HG02763 (cell line): ENCODE data around the gene ARL1.
"Not testable (repeated sequence)": the region's sequence is repeated elsewhere in the genome, so short reads cannot be mapped to it uniquely, and the experiment has no call there.

ENCODE experiments used
- ATAC-seq: cut with Tn5 transposase; IDR thresholded peaks from one replicate; pipeline ENCODE4 v1.9.1; 2021; ENCODE audit warnings: mild to moderate bottlenecking, moderate library complexity; ENCODE audit not compliant: unreplicated experiment

The ARL1 gene

GRCh38 chr12:101407436-101408345 is at the start of gene ARL1:
Gene ARL1 (minus strand): TSS chr12:101407772. CDS start chr12:101407645, 127 bp downstream.
- ATAC-seq: peak; percentile 81

GRCh38 chr12:101455685-101456084 is 48.1 kb upstream of the ARL1 start:
- no peak for ATAC-seq

- ATAC-seq: no peak
These were observed 34.1 kb upstream of the ARL1 start for GRCh38 chr12:101441461-101442224.

DNA sequence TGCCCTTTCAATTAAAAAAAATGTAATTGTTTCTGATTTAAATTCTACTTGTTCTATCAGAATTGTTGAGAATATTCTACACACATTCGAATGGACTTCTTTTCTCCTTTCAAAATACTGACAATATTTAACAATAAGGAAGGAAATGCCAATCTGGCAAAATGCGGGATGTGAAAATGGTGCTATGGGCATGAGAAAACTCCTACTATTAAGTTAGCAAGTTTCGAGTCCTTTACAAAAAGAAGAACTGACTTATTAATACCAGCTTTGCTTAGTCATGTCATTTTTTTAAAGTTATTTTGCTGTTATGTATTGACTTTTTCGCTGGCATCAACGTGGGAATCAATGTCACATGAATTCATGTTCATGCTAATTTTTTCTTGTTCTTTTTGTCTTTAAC is 31.7 kb upstream of the ARL1 start:
- no peak for ATAC-seq

DNA sequence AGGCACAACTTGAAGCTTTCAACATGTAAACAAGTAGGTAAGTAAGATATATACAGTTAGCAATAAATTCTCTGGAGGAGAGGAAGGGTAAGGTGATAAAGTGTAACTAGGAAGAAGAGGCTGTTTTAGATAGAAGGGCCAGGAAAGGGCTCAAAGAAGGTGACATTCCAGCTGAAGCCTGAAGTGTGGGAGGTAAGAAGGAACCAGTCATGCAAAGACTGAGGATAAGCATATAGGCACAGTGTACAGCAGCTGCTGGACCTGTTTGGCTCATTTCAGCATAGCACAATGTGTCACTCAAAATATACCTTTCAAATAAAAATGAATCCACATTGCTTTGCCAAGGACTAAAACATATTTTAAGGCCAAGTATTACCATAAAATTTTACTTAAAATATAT is 28.6 kb upstream of the ARL1 start:
- no peak for ATAC-seq

GRCh38 chr12:101430456-101430855 is 22.9 kb upstream of the ARL1 start:
- no peak for ATAC-seq

- ATAC-seq: no peak
These were observed 17.0 kb upstream of the ARL1 start for GRCh38 chr12:101424620-101425019.

DNA sequence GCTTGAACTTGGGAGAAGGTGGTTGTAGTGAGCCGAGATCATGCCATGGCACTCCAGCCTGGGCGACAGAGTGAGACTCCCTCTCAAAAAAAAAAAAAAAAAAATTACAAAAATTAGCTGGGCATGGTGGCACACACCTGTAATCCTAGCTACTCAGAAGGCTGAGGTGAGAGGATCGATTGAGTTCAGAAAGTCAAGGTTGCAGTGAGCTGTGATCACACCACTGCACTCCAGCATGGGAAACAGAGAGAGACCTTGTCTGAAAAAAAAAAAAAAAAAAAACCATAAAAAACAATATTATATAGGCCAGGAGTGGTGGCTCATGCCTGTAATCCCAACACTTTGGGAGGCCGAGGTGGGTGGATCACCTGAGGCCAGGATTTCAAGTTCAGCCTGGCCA is 14.5 kb upstream of the ARL1 start:
- not testable (repeated sequence) for ATAC-seq

DNA sequence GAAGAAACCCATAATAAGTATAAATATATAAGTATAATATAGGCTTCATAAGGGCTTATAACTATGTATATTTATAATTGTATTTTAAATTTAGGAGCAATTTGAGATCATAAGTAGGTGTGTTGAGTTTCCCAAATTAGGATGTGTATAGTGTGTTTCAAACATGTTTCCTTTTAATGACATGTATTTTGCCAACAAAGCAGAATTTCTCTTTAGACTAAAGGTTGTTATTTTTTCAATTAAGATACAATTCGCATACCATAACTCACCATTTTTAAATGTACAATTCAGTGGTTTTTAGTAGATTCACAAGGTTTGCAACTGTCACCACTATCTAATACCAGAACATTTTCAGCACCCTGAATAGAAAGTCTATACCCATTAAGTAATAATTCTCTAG is 7.7 kb upstream of the ARL1 start:
- no peak for ATAC-seq

DNA sequence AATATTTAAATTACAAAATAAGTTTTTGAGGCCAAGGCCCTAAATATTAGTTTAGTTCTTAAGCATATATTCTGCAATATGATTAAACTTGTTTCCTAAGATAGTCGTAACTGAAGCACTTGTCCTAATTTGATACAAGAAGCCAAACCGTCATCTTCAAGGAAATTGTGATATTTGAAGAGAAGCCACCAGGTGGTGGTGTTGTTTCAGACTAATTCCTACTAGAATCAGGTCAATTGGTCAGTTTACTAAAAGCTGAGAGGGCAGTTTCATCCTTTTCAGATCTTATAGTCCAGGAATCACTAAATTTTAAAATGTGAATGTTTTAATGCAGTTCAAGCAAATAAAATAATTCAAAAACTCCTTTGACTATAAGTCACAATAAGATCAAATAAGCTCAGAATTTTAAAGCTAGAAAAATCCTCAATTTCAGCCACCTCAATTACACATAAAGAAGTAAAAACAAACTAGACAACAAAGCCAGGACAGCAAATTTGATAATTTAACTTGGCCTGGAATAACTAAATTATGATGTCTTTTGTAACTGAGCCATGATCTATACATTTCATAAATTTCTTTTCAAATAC is 7.1 kb upstream of the ARL1 start:
- no peak for ATAC-seq

DNA sequence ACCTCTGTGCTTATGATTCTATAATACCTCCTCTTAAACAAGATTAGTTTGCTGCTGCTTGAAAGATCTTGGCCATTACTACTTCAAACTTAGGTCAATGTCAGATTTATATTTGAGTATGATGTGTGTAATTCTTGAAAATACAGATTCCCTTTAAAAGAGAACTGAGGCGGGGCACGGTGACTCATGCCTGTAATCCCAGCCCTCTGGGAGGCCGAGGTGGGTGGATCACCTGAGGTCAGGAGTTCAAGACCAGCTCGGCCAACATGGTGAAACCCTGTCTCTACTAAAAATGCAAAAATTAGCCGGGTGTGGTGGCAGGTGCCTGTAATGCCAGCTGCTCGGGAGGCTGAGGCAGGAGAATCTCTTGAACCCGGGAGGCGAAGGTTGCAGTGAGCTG is 2.6 kb upstream of the ARL1 start:
- not testable (repeated sequence) for ATAC-seq

- ATAC-seq: peak; percentile 15
These were observed 530 bp downstream of the ARL1 start for GRCh38 chr12:101407049-101407435.

GRCh38 chr12:101391181-101391580 is 16.4 kb downstream of the ARL1 start:
- ATAC-seq: not testable (repeated sequence)

DNA sequence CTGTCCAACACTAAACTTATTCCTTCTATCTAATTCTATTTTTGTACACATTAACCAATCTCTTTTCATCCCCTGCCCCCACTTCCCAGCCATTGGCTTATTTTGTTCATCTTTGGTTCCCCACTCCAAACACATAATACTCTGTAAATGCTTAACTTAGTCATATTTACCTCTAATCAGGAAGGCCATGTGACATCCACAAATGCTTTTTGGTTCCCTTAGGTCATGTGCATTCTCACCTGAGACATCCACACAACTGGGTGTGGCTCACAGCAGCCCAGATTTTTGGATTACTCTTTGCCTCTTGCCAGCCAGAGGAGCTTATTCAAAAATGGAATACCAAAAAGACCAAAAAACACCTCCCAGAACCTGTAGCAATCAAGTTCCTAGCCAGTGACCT is 28.4 kb downstream of the ARL1 start:
- ATAC-seq: no peak

- ATAC-seq: no peak
These were observed 32.0 kb downstream of the ARL1 start for GRCh38 chr12:101375573-101375972.

DNA sequence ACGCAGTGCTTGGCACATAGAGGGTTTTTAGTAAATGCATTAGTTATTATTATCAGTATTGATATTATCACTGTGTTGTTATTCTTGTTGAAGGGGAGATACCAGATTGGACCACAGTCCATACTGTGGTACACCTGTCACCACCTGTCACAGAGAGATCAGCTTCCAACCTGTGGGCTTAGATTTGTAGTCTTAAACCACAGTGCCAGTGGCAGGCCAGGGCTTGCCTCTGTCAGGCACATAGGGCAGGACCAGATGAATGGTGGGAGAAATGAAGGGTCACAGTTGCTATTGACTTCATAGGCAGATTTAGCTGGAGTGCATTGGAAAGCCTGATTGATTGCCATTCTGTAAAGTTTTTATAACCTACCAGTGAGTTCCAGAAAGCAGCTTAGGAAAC is 35.1 kb downstream of the ARL1 start:
- ATAC-seq: no peak

- ATAC-seq: no peak
These were observed 39.6 kb downstream of the ARL1 start for GRCh38 chr12:101368016-101368415.

DNA sequence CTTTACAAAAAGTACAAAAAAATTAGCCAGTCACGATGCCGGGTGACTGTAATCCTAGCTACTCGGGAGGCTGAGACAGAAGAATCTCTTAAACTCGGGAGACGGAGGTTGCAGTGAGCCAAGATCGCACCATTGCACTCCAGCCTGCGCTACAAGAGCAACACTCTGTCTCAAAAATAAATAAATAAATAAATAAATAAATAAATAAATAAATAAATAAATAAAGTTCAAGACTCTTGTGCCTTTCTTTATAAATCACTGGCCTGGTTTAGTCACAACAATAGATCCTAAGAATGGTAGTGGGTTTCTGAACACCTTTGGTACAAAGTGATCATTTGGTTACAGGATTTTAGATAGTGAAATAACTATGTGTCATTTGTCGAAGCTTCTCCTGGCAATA is 46.1 kb downstream of the ARL1 start:
- no peak for ATAC-seq

- no peak for ATAC-seq
These were observed 50.8 kb downstream of the ARL1 start for GRCh38 chr12:101356794-101357193.

- ATAC-seq: no peak
These were observed 55.9 kb downstream of the ARL1 start for GRCh38 chr12:101351682-101352081.

DNA sequence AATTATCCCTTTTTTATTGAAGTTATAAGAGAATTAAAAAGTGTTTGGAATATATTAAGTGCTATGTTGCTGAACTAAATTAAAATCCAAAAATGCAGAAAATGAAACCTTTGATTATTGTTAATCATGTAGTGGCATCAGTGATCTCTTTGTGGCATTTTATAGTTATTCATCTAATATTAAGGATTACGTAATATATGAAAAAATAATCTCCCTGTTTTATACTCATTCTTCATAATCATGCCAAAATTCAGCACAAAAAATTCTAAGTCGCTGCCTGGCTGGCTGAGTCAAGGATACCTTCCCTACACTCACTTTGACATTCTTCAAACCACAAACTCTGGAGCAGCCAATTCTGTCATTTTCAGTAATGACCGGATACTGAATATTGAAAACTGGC is 63.7 kb downstream of the ARL1 start:
- ATAC-seq: no peak
